Mesothelial cell of epicardium (in vitro differentiated cells): ENCODE results near the gene EIF4E2. TPM values are rescaled to one million over a fixed set of nuclear protein-coding genes. Genes with fewer than 3 reads are reported as not detected.

Experiments used
- DNase-seq, 2 experiments: peaks; one replicate each; pipeline ENCODE4 v3.0.0; 2021; ENCODE audit warnings: low spot score in 2 of 2; ENCODE audit not compliant: unreplicated experiment in 2 of 2
- H3K27ac Mint-ChIP-seq: 2 replicates; pipeline ENCODE4 v1.8.0; 2021; ENCODE audit warnings: mixed read lengths
- H3K27me3 Mint-ChIP-seq: 2 replicates; pipeline ENCODE4 v1.8.0; 2021; ENCODE audit warnings: low read depth, mixed read lengths
- H3K36me3 Mint-ChIP-seq: 2 replicates; pipeline ENCODE4 v1.8.0; 2021; ENCODE audit warnings: mixed read lengths
- H3K4me1 Mint-ChIP-seq: 2 replicates; pipeline ENCODE4 v1.8.0; 2021; ENCODE audit warnings: mixed read lengths
- H3K4me3 Mint-ChIP-seq: 2 replicates; pipeline ENCODE4 v1.8.0; 2021; ENCODE audit warnings: mild to moderate bottlenecking, moderate library complexity, mixed read lengths
- H3K9me3 Mint-ChIP-seq: 2 replicates; pipeline ENCODE4 v1.8.0; 2021; ENCODE audit warnings: mixed read lengths
- CTCF ChIP-seq: fragments of 200-600 bp; sonication (generic); IDR thresholded peaks from one replicate; pipeline ENCODE4 v1.5.0; 2021; ENCODE audit warnings: antibody characterized with exemption; ENCODE audit not compliant: unreplicated experiment
- total RNA-seq: library from RNA; stranded (reverse); gene quantifications from 3 replicates; pipeline ENCODE4 v1.2.1, GENCODE V29; 2021

The EIF4E2 gene
- total RNA-seq, 1 donor from 2014 or later, result 72.5 TPM

GRCh38 chr2:232541195-232541960, 9.1 kb upstream of the EIF4E2 start:
- Mint-ChIP-seq H3K36me3 (peaks cover 16% of the 10 kb centered on the region), H3K4me3 (no peak overlapping the region), H3K4me1 (peaks cover 12% of the 10 kb centered on the region), H3K27me3 (no peaks in the 10 kb centered on the region), H3K27ac (no peak overlapping the region), H3K9me3 (peaks cover 4% of the 10 kb centered on the region)
- TF ChIP-seq CTCF, result no peak
- DNase-seq, result no peak

DNA sequence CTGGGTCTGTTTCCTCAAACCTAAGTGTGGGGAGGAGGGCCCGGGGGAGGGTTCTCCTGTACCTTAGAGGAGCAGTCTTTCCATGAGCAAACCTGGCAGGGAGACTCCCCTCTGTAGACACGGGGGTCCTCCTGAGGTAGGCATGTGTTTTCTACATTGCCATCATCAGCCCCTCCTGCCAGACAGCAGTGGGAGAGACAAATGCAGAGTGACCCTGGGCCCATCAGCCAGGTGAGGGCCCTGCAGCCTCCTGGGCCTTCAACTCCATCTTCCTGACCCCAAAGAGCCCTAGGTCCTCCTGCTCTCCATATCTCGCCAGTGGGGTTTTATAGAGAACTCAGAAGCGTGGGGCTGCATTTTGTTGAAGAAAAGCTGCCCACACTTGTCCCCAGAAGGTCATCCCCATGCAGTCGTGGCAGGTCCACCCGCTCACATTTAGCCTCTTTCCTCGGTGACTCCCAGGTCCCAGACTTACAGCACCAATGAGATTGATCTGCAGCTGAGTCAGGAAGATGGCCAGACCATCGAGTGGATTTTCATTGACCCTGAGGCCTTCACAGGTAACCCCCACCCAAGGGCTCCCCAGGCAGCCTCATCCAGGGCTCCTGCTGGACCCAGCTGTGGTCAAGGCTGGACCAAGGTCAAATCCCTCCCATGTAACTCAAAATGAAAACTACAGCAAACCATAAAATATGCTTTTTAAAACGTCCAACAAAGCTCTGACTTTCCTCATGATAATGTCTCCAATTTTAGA, 8.4 kb upstream of the EIF4E2 start:
- TF ChIP-seq CTCF, result no peak
- no peak overlapping the region for H3K27ac Mint-ChIP-seq

GRCh38 chr2:232542715-232543467, 7.6 kb upstream of the EIF4E2 start:
- Mint-ChIP-seq H3K36me3 (peaks cover 26% of the 10 kb centered on the region), H3K4me1 (peaks cover 12% of the 10 kb centered on the region), H3K9me3 (peaks cover 4% of the 10 kb centered on the region), H3K27ac (no peak overlapping the region), H3K27me3 (no peaks in the 10 kb centered on the region), H3K4me3 (no peak overlapping the region)
- DNase-seq, result no peak
- TF ChIP-seq CTCF, result no peak

More for the DNA sequence above, 8.4 kb upstream of the EIF4E2 start:
- Mint-ChIP-seq H3K4me1 (peaks cover 12% of the 10 kb centered on the region), H3K9me3 (peaks cover 3% of the 10 kb centered on the region), H3K4me3 (no peak overlapping the region), H3K27me3 (no peaks in the 10 kb centered on the region), H3K36me3 (peaks cover 20% of the 10 kb centered on the region)
- DNase-seq, result no peak

DNA sequence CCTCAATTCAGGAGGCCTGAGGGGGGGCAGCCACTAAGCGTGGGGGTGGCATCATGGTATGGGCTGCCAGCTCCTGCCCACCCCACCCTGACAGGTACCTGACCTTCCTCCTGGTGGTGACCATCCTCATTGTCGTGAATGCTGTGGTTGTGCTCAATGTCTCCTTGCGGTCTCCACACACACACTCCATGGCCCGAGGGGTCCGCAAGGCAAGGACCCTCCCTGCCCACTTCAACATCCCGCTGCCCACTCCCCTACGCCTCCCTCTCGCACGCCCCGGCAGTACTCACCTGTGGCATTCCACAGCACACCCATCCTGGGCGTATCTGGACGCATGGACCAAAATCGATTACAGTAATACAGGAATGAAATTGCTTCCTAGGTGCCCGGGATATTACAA, 7.0 kb upstream of the EIF4E2 start:
- no peak for TF ChIP-seq CTCF
- no peak overlapping the region for H3K4me3 Mint-ChIP-seq
- peaks cover 32% of the 10 kb centered on the region for H3K36me3 Mint-ChIP-seq
- no peaks in the 10 kb centered on the region for H3K27me3 Mint-ChIP-seq
- DNase-seq, result no peak
- H3K27ac Mint-ChIP-seq, result no peak overlapping the region
- H3K4me1 Mint-ChIP-seq, result peaks cover 9% of the 10 kb centered on the region
- peaks cover 10% of the 10 kb centered on the region for H3K9me3 Mint-ChIP-seq

- peaks cover 38% of the 10 kb centered on the region for H3K36me3 Mint-ChIP-seq
- no peaks in the 10 kb centered on the region for H3K27me3 Mint-ChIP-seq
- TF ChIP-seq CTCF, result no peak
- H3K4me1 Mint-ChIP-seq, result peaks cover 6% of the 10 kb centered on the region
- H3K4me3 Mint-ChIP-seq, result no peak overlapping the region
- peaks cover 16% of the 10 kb centered on the region for H3K9me3 Mint-ChIP-seq
- no peak for DNase-seq
- H3K27ac Mint-ChIP-seq, result no peak overlapping the region
Observed at GRCh38 chr2:232543928-232544631, 6.4 kb upstream of the EIF4E2 start.
